PC-9 (cell line): Measurements from ENCODE around the gene OR1S1. TPM values are rescaled to one million over a fixed set of nuclear protein-coding genes. Genes with fewer than 3 reads are reported as not detected.

Experiments used
- BruUV-seq: library from RNA; stranded (reverse); fragments of 400-500 nt; replicated peaks from 2 replicates; lab custom pipeline; 2021; lab: Mats Ljungman, UMichigan
- CTCF ChIA-PET: fragments of 300-600 bp; sonication (Branson Sonifier 250); formaldehyde crosslinking; loops from one replicate; lab custom pipeline; 2022; ENCODE audit warnings: antibody characterized with exemption; lab: Charles Lee
- POLR2A ChIA-PET: fragments of 300-600 bp; sonication (Branson Sonifier 250); formaldehyde crosslinking; loops from one replicate; lab custom pipeline; 2022; ENCODE audit warnings: antibody characterized with exemption; ENCODE audit not compliant: unreplicated experiment; lab: Charles Lee
- DNase-seq, 2 experiments: peaks; one replicate each; pipeline versions ENCODE4 v3.0.0 to v3.0.0-alpha.2; 2015 to 2022; ENCODE audit warnings: mixed read lengths in 1 of 2
- H2AFZ ChIP-seq: fragments of 200-600 bp; sonication (generic); 2 replicates; pipeline ENCODE4 v1.8.1; 2017; ENCODE audit warnings: antibody characterized with exemption
- H3F3A ChIP-seq: fragments of 200-600 bp; sonication (generic); 2 replicates; pipeline ENCODE4 v1.8.1; 2017; ENCODE audit warnings: antibody characterized with exemption, mild to moderate bottlenecking, low read depth; ENCODE audit not compliant: insufficient read depth
- H3K27ac ChIP-seq: fragments of 200-600 bp; sonication (generic); 2 replicates; pipeline ENCODE4 v1.6.1; 2016; ENCODE audit warnings: mixed run types
- H3K27me3 ChIP-seq: fragments of 200-600 bp; sonication (generic); 2 replicates; pipeline ENCODE4 v1.6.1; 2016; ENCODE audit warnings: low read depth, mixed run types; ENCODE audit not compliant: insufficient read depth
- H3K36me3 ChIP-seq: fragments of 200-600 bp; sonication (generic); 2 replicates; pipeline ENCODE4 v1.6.1; 2016; ENCODE audit warnings: low read depth, mixed run types
- H3K4me1 ChIP-seq: fragments of 200-600 bp; sonication (generic); replicated peaks from 2 replicates; pipeline ENCODE4 v1.6.1; 2016; ENCODE audit warnings: mixed run types; ENCODE audit not compliant: insufficient read depth
- H3K4me2 ChIP-seq: fragments of 200-600 bp; sonication (generic); 2 replicates; pipeline ENCODE4 v1.6.1; 2017; ENCODE audit warnings: mixed run types
- H3K4me3 ChIP-seq: fragments of 200-600 bp; sonication (generic); 2 replicates; pipeline ENCODE4 v1.6.1; 2016; ENCODE audit warnings: mixed run types
- H3K79me2 ChIP-seq: fragments of 200-600 bp; sonication (generic); 2 replicates; pipeline ENCODE4 v1.6.1; 2017; ENCODE audit warnings: low read depth, mixed run types
- H3K9me2 ChIP-seq: fragments of 200-600 bp; sonication (generic); 2 replicates; pipeline ENCODE4 v1.8.1; 2017; ENCODE audit warnings: mild to moderate bottlenecking; ENCODE audit not compliant: insufficient read depth
- H3K9me3 ChIP-seq: fragments of 200-600 bp; sonication (generic); 2 replicates; pipeline ENCODE4 v1.8.1; 2016; ENCODE audit warnings: low read depth; ENCODE audit not compliant: insufficient read depth
- H4K20me1 ChIP-seq: fragments of 200-600 bp; sonication (generic); 2 replicates; pipeline ENCODE4 v1.8.1; 2017; ENCODE audit not compliant: insufficient read depth
- EZH2 ChIP-seq: fragments of 200-600 bp; sonication (generic); IDR thresholded peaks from 2 replicates; pipeline ENCODE4 v1.8.0; 2017; ENCODE audit warnings: antibody characterized with exemption, low read depth
- intact Hi-C: fragments of 100-400 bp; cut with micrococcal nuclease; formaldehyde crosslinking; loops from one replicate; pipeline ENCODE4 v1.10.0; 2022; ENCODE audit not compliant: unreplicated experiment
- total RNA-seq: library from RNA; stranded (reverse); gene quantifications from 2 replicates; pipeline ENCODE4 v1.2.3, GENCODE V29; 2021
- TF ChIP-seq, protein P1 (sequence below): fragments of 200-600 bp; sonication (generic); conservative IDR thresholded peaks from 2 replicates; pipeline ENCODE4 v1.6.1; 2017; ENCODE audit warnings: mixed run types, antibody characterized with exemption, mild to moderate bottlenecking, moderate library complexity

OR1S1 gene
- total RNA-seq, 1 experiment from 2014 or later: not detected

DNA sequence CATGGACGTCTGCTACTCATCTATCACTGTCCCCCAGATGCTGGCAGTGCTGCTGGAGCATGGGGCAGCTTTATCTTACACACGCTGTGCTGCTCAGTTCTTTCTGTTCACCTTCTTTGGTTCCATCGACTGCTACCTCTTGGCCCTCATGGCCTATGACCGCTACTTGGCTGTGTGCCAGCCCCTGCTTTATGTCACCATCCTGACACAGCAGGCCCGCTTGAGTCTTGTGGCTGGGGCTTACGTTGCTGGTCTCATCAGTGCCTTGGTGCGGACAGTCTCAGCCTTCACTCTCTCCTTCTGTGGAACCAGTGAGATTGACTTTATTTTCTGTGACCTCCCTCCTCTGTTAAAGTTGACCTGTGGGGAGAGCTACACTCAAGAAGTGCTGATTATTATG, 32.9 kb upstream of the OR1S1 start:
- H2AFZ ChIP-seq: no peak overlapping the region
- POLR2A ChIA-PET: no interaction called here

DNA sequence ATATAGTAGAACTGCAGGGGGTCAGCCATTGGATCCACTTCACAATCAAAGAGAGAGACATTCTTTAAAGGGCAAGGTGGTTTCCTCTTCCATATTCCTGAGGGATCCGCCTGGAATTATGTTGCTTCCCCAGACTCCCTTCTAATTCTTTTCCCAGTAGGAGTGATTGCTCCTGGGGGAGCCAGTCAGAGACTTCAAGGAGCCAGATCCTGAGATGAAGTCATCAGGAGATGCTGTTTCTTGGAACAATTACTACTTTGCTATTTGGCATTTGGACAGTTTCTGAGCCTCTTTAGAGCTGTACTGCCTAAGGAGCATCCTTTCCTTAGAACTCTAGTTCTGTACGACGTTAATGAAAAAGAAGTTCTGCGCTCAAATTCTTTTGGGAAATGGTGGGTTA, 25.6 kb upstream of the OR1S1 start:
- intact Hi-C loops: no loop called here
- Histone ChIP-seq H3K9me3 (no peaks in the 10 kb centered on the region), H2AFZ (no peak overlapping the region), H3K36me3 (no peaks in the 10 kb centered on the region), H4K20me1 (no peaks in the 10 kb centered on the region), H3K4me2 (no peak overlapping the region), H3F3A (no peaks in the 10 kb centered on the region), H3K27me3 (no peaks in the 10 kb centered on the region; the same call in 1 of the 2 replicates), H3K27ac (no peak overlapping the region), H3K9me2 (no peaks in the 10 kb centered on the region), H3K79me2 (no peaks in the 10 kb centered on the region), H3K4me3 (no peak overlapping the region), H3K4me1 (no peaks in the 10 kb centered on the region)
- ChIA-PET CTCF (no interaction called here), POLR2A (no interaction called here)
- no peak for TF ChIP-seq EZH2
- TF ChIP-seq, protein P1, sequence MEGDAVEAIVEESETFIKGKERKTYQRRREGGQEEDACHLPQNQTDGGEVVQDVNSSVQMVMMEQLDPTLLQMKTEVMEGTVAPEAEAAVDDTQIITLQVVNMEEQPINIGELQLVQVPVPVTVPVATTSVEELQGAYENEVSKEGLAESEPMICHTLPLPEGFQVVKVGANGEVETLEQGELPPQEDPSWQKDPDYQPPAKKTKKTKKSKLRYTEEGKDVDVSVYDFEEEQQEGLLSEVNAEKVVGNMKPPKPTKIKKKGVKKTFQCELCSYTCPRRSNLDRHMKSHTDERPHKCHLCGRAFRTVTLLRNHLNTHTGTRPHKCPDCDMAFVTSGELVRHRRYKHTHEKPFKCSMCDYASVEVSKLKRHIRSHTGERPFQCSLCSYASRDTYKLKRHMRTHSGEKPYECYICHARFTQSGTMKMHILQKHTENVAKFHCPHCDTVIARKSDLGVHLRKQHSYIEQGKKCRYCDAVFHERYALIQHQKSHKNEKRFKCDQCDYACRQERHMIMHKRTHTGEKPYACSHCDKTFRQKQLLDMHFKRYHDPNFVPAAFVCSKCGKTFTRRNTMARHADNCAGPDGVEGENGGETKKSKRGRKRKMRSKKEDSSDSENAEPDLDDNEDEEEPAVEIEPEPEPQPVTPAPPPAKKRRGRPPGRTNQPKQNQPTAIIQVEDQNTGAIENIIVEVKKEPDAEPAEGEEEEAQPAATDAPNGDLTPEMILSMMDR: no peak
- BruUV-seq: no TSS peak
- DNase-seq: no peak

More for the DNA sequence above, 32.9 kb upstream of the OR1S1 start:
- no peaks in the 10 kb centered on the region for H3K79me2 ChIP-seq
- no peaks in the 10 kb centered on the region for H3K4me1 ChIP-seq
- H3K4me3 ChIP-seq: no peak overlapping the region
- CTCF ChIA-PET: no interaction called here
- BruUV-seq: no TSS peak
- no peaks in the 10 kb centered on the region for H3K36me3 ChIP-seq
- H3K4me2 ChIP-seq: no peak overlapping the region
- H4K20me1 ChIP-seq: no peaks in the 10 kb centered on the region
- H3K9me2 ChIP-seq: no peaks in the 10 kb centered on the region; the same call in 1 of the 2 replicates
- H3K27me3 ChIP-seq: no peaks in the 10 kb centered on the region; the same call in 1 of the 2 replicates
- no peaks in the 10 kb centered on the region for H3F3A ChIP-seq
- no peak overlapping the region for H3K27ac ChIP-seq
- DNase-seq: no peak
- no peaks in the 10 kb centered on the region for H3K9me3 ChIP-seq
- TF ChIP-seq EZH2: no peak
- TF ChIP-seq, protein P1: no peak
- intact Hi-C loops: no loop called here

DNA sequence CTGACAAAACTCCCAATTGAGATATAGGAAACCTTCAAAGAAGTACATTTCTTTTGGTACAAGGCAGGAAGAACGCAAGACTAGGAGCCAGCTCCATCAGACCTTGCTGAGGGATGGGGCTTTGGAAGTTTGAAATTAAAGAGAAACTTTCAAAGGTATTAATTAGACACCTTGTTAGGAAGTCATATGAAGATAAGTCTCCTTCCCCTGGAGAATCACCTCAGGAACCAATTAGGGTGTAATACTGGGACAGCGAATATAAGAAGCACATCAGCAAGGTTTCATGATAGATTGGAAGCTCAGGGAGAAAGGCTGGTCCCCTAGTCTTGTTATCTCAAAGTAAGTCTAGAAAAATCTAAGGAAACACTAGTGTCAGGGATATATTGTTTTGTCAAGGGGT, 23.8 kb upstream of the OR1S1 start, which contains the start of gene OR9Q2:
Gene OR9Q2 (plus strand): TSS at position 301 of the 400 bp plus-strand sequence. CDS start 1,421 bp downstream, outside the sequence.
- ChIA-PET CTCF (no interaction called here), POLR2A (no interaction called here)
- Histone ChIP-seq H4K20me1 (no peaks in the 10 kb centered on the region), H3K27ac (no peak within 1 kb of the TSS), H3F3A (no peaks in the 10 kb centered on the region), H3K27me3 (no peaks in the 10 kb centered on the region; the same call in 1 of the 2 replicates), H3K4me2 (no peak within 1 kb of the TSS), H3K36me3 (no peaks in the 10 kb centered on the region), H3K9me2 (no peaks in the 10 kb centered on the region), H3K4me1 (no peaks in the 10 kb centered on the region), H3K4me3 (no peak within 1 kb of the TSS), H3K9me3 (no peaks in the 10 kb centered on the region), H3K79me2 (no peaks in the 10 kb centered on the region), H2AFZ (no peak within 1 kb of the TSS; the same call in 1 of the 2 replicates)
- intact Hi-C loops: no loop called here
- no TSS peak for BruUV-seq
- TF ChIP-seq, protein P1: no peak
- TF ChIP-seq EZH2: no peak
- DNase-seq: no peak
